Measurements from ENCODE around the gene GRK5. TPM values are rescaled to one million over a fixed set of nuclear protein-coding genes. Genes with fewer than 3 reads are reported as not detected.
A peak's percentile ranks its signal among the peaks of the same experiment; 100 is the strongest.
"Not testable (repeated sequence)": the region's sequence is repeated elsewhere in the genome, so short reads cannot be mapped to it uniquely, and the experiment has no call there.

Gene GRK5
- total RNA-seq, 2 donors from 2014 or later = 7.8 to 12.4 TPM

- intact Hi-C loops (cut with DNase I, micrococcal nuclease); DNase-seq; ATAC-seq: not testable (repeated sequence)
Measured at GRCh38 chr10:119239015-119239414, 31.6 kb downstream of the GRK5 start.

- DNase-seq; intact Hi-C loops (cut with DNase I, micrococcal nuclease); ATAC-seq: not testable (repeated sequence)
Measured at GRCh38 chr10:119239630-119240029, 32.3 kb downstream of the GRK5 start.

GRCh38 chr10:119241066-119241465 lies 33.7 kb downstream of the GRK5 start:
- no peak for ATAC-seq
- DNase-seq = no peak
- intact Hi-C loops (cut with DNase I, micrococcal nuclease) = no loop called here

GRCh38 chr10:119242186-119242585 lies 34.8 kb downstream of the GRK5 start:
- DNase-seq = no peak
- intact Hi-C loops (cut with DNase I, micrococcal nuclease) = no loop called here
- ATAC-seq = no peak

GRCh38 chr10:119243488-119243887 lies 36.1 kb downstream of the GRK5 start:
- DNase-seq = no peak
- no peak for ATAC-seq

GRCh38 chr10:119243967-119244366 lies 36.6 kb downstream of the GRK5 start:
- intact Hi-C loops (cut with DNase I, micrococcal nuclease) = no loop called here
- DNase-seq (no peak), ATAC-seq (no peak)

More at GRCh38 chr10:119243488-119243887, 36.1 kb downstream of the GRK5 start:
- intact Hi-C loops (cut with DNase I, micrococcal nuclease) = no loop called here

- no peak for DNase-seq
- intact Hi-C loops (cut with DNase I, micrococcal nuclease) = no loop called here
- ATAC-seq = no peak
Measured at GRCh38 chr10:119245272-119245671, 37.9 kb downstream of the GRK5 start.

GRCh38 chr10:119246862-119247549 lies 39.6 kb downstream of the GRK5 start:
- ATAC-seq (no peak), DNase-seq (no peak)
- intact Hi-C loops (cut with DNase I, micrococcal nuclease) = no loop called here

- DNase-seq = no peak
- ATAC-seq = no peak
- intact Hi-C loops (cut with DNase I, micrococcal nuclease) = no loop called here
Measured at GRCh38 chr10:119247550-119247894, 40.2 kb downstream of the GRK5 start.

GRCh38 chr10:119248184-119248583 lies 40.8 kb downstream of the GRK5 start:
- DNase-seq (no peak), ATAC-seq (no peak)
- intact Hi-C loops (cut with DNase I, micrococcal nuclease) = no loop called here

- DNase-seq (no peak), ATAC-seq (no peak)
- intact Hi-C loops (cut with DNase I, micrococcal nuclease) = no loop called here
Measured at GRCh38 chr10:119248681-119249080, 41.3 kb downstream of the GRK5 start.

- DNase-seq (no peak), ATAC-seq (no peak)
- intact Hi-C loops (cut with DNase I, micrococcal nuclease) = no loop called here
Measured at GRCh38 chr10:119250641-119251314, 43.4 kb downstream of the GRK5 start.

- ATAC-seq (no peak), DNase-seq (no peak)
- intact Hi-C loops (cut with DNase I, micrococcal nuclease) = no loop called here
Measured at GRCh38 chr10:119251315-119251708, 43.9 kb downstream of the GRK5 start.

- intact Hi-C loops (cut with DNase I, micrococcal nuclease) = no loop called here
- DNase-seq (no peak), ATAC-seq (no peak)
Measured at GRCh38 chr10:119252051-119252465, 44.7 kb downstream of the GRK5 start.

GRCh38 chr10:119252470-119253151 lies 45.2 kb downstream of the GRK5 start:
- DNase-seq (no peak), ATAC-seq (no peak)
- intact Hi-C loops (cut with DNase I, micrococcal nuclease) = no loop called here

GRCh38 chr10:119253433-119254174 lies 46.2 kb downstream of the GRK5 start:
- intact Hi-C loops (cut with DNase I, micrococcal nuclease) = no loop called here
- ATAC-seq = peak; percentile 26
- DNase-seq = peak; percentile 37 to 48

GRCh38 chr10:119254335-119254734 lies 47.0 kb downstream of the GRK5 start:
- ATAC-seq (no peak), DNase-seq (no peak)
- intact Hi-C loops (cut with DNase I, micrococcal nuclease) = no loop called here

GRCh38 chr10:119256030-119256429 lies 48.7 kb downstream of the GRK5 start:
- DNase-seq (no peak), ATAC-seq (no peak)
- intact Hi-C loops (cut with DNase I, micrococcal nuclease) = no loop called here

GRCh38 chr10:119256897-119257296 lies 49.5 kb downstream of the GRK5 start:
- no peak for DNase-seq
- intact Hi-C loops (cut with DNase I, micrococcal nuclease) = no loop called here
- ATAC-seq = no peak
